ENCODE data around the gene CUEDC2.

The CUEDC2 gene

GRCh38 chr10:102424145-102424544, 8.2 kb downstream of the CUEDC2 start:
- peaks cover 7% of the 10 kb centered on the region; the same call in 1 of the 2 replicates for H3F3A ChIP-seq (ENCODE audit: control insufficient read depth, insufficient read depth)
- H3K4me2 ChIP-seq (ENCODE audit: low read length), result no peak overlapping the region
- H3K79me2 ChIP-seq (ENCODE audit: control insufficient read depth, low read length), result peaks cover 21% of the 10 kb centered on the region
- H3K9me3 ChIP-seq (ENCODE audit: control insufficient read depth, insufficient read depth, low read length), result no peaks in the 10 kb centered on the region
- no peaks in the 10 kb centered on the region for H3K9me2 ChIP-seq (replicated peaks; ENCODE audit: control insufficient read depth, low read length)
- no peaks in the 10 kb centered on the region for H3K27me3 ChIP-seq (ENCODE audit: control insufficient read depth, low read length)
- no peak overlapping the region for H3K4me3 ChIP-seq (ENCODE audit: low read length)
- TF ChIP-seq EZH2phosphoT487 (IDR thresholded peaks at IDR 0.05; ENCODE audit: borderline replicate concordance, low read length), result no peak
- TF ChIP-seq CTCF (IDR thresholded peaks at IDR 0.05; ENCODE audit: low read depth, low read length, poor library complexity, severe bottlenecking), result no peak
- H3K36me3 ChIP-seq (ENCODE audit: control insufficient read depth, low read length), result peaks cover 19% of the 10 kb centered on the region
- H4K20me1 ChIP-seq (ENCODE audit: control insufficient read depth, insufficient read depth, low read depth, low read length), result no peaks in the 10 kb centered on the region
- no peak overlapping the region for H3K27ac ChIP-seq (ENCODE audit: low read depth, low read length)
- H3K4me1 ChIP-seq (ENCODE audit: control insufficient read depth, low read length), result peaks cover 27% of the 10 kb centered on the region

- peak overlapping the region; percentile 88; the same call in 1 of the 2 replicates for H3K4me3 ChIP-seq (ENCODE audit: low read length)
- peaks cover 31% of the 10 kb centered on the region for H3K4me1 ChIP-seq (ENCODE audit: control insufficient read depth, low read length)
- H3K4me2 ChIP-seq (ENCODE audit: low read length), result peak overlapping the region; percentile 93
- H3K36me3 ChIP-seq (ENCODE audit: control insufficient read depth, low read length), result peaks cover 19% of the 10 kb centered on the region
- H3K27me3 ChIP-seq (ENCODE audit: control insufficient read depth, low read length), result no peaks in the 10 kb centered on the region
- H3F3A ChIP-seq (ENCODE audit: control insufficient read depth, insufficient read depth), result peaks cover 7% of the 10 kb centered on the region; the same call in 1 of the 2 replicates
- no peaks in the 10 kb centered on the region for H3K9me2 ChIP-seq (replicated peaks; ENCODE audit: control insufficient read depth, low read length)
- H3K27ac ChIP-seq (ENCODE audit: low read depth, low read length), result no peak overlapping the region
- H3K79me2 ChIP-seq (ENCODE audit: control insufficient read depth, low read length), result peaks cover 21% of the 10 kb centered on the region
- no peaks in the 10 kb centered on the region for H4K20me1 ChIP-seq (ENCODE audit: control insufficient read depth, insufficient read depth, low read depth, low read length)
- no peaks in the 10 kb centered on the region for H3K9me3 ChIP-seq (ENCODE audit: control insufficient read depth, insufficient read depth, low read length)
- TF ChIP-seq EZH2phosphoT487 (IDR thresholded peaks at IDR 0.05; ENCODE audit: borderline replicate concordance, low read length) (no peak), CTCF (IDR thresholded peaks at IDR 0.05; ENCODE audit: low read depth, low read length, poor library complexity, severe bottlenecking) (no peak)
Measured at GRCh38 chr10:102423372-102423968, 8.9 kb downstream of the CUEDC2 start.

GRCh38 chr10:102422545-102423129, 9.7 kb downstream of the CUEDC2 start:
- Histone ChIP-seq H4K20me1 (ENCODE audit: control insufficient read depth, insufficient read depth, low read depth, low read length) (no peaks in the 10 kb centered on the region), H3K4me1 (ENCODE audit: control insufficient read depth, low read length) (peaks cover 37% of the 10 kb centered on the region), H3K9me3 (ENCODE audit: control insufficient read depth, insufficient read depth, low read length) (no peaks in the 10 kb centered on the region)

More at GRCh38 chr10:102422545-102423129, 9.7 kb downstream of the CUEDC2 start:
- Histone ChIP-seq H3K36me3 (ENCODE audit: control insufficient read depth, low read length) (peaks cover 19% of the 10 kb centered on the region), H3K27ac (ENCODE audit: low read depth, low read length) (peak overlapping the region; percentile 58), H3K79me2 (ENCODE audit: control insufficient read depth, low read length) (peaks cover 21% of the 10 kb centered on the region), H3K4me2 (ENCODE audit: low read length) (peak overlapping the region; percentile 93), H3K4me3 (ENCODE audit: low read length) (peak overlapping the region; percentile 88), H3K27me3 (ENCODE audit: control insufficient read depth, low read length) (peaks cover 6% of the 10 kb centered on the region), H3K9me2 (replicated peaks; ENCODE audit: control insufficient read depth, low read length) (no peaks in the 10 kb centered on the region), H3F3A (ENCODE audit: control insufficient read depth, insufficient read depth) (peaks cover 7% of the 10 kb centered on the region; the same call in 1 of the 2 replicates)
- TF ChIP-seq CTCF (IDR thresholded peaks at IDR 0.05; ENCODE audit: low read depth, low read length, poor library complexity, severe bottlenecking) (peak; percentile 89), EZH2phosphoT487 (IDR thresholded peaks at IDR 0.05; ENCODE audit: borderline replicate concordance, low read length) (no peak)

Measured in DOHH2 (cell line).